Measurements from ENCODE around the gene ZNF490.
"Not testable (repeated sequence)": the region's sequence is repeated elsewhere in the genome, so short reads cannot be mapped to it uniquely, and the experiment has no call there.

The ZNF490 gene

DNA sequence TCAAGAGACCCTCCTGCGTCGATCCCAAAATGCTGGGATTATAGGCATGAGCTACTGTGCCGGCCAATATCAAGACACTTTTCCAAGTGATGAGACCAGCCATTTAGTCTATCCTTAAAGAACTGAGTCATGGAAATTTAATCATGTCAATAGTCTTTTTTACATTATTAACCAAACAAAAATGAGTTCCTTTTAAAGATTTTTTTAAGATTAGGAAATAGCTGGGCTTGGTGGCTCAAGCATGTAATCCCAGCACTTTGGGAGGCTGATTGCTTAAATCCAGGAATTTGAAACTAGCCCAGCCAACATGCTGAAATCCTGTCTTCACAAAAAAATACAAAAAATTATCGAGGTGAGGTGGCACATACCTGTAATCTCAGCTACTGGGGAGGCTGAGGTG is 42.7 kb downstream of the ZNF490 start:
- no peak for DNase-seq (ENCODE audit: extremely low spot score)
- ChIA-PET CTCF (no interaction called here), POLR2A (no interaction called here)
- TF ChIP-seq ELF4 (IDR thresholded peaks at IDR 0.05) = no peak
- TF ChIP-seq BHLHE40 (IDR thresholded peaks at IDR 0.05; ENCODE audit: borderline replicate concordance) = no peak
- TF ChIP-seq, protein P1, sequence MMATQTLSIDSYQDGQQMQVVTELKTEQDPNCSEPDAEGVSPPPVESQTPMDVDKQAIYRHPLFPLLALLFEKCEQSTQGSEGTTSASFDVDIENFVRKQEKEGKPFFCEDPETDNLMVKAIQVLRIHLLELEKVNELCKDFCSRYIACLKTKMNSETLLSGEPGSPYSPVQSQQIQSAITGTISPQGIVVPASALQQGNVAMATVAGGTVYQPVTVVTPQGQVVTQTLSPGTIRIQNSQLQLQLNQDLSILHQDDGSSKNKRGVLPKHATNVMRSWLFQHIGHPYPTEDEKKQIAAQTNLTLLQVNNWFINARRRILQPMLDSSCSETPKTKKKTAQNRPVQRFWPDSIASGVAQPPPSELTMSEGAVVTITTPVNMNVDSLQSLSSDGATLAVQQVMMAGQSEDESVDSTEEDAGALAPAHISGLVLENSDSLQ (IDR thresholded peaks at IDR 0.05) = no peak
- TF ChIP-seq TARDBP (IDR thresholded peaks at IDR 0.05) = no peak
- TF ChIP-seq LEF1 (IDR thresholded peaks at IDR 0.05; ENCODE audit: borderline replicate concordance) = no peak
- no peak for TF ChIP-seq L3MBTL2 (conservative IDR thresholded peaks at IDR 0.05)
- TF ChIP-seq FOXA1 (IDR thresholded peaks at IDR 0.05) = no peak
- no peak for TF ChIP-seq FOXK2 (IDR thresholded peaks at IDR 0.05)
- no peak for TF ChIP-seq ZNF384 (IDR thresholded peaks at IDR 0.05)
- TF ChIP-seq NFRKB (IDR thresholded peaks at IDR 0.05) = no peak
- TF ChIP-seq ARNT (IDR thresholded peaks at IDR 0.05) = no peak
- TF ChIP-seq SUZ12 (IDR thresholded peaks at IDR 0.05) = no peak

GRCh38 chr19:12566380-12566779 is 44.2 kb downstream of the ZNF490 start:
- CTCF ChIA-PET; DNase-seq (ENCODE audit: extremely low spot score); POLR2A ChIA-PET: not testable (repeated sequence)

DNA sequence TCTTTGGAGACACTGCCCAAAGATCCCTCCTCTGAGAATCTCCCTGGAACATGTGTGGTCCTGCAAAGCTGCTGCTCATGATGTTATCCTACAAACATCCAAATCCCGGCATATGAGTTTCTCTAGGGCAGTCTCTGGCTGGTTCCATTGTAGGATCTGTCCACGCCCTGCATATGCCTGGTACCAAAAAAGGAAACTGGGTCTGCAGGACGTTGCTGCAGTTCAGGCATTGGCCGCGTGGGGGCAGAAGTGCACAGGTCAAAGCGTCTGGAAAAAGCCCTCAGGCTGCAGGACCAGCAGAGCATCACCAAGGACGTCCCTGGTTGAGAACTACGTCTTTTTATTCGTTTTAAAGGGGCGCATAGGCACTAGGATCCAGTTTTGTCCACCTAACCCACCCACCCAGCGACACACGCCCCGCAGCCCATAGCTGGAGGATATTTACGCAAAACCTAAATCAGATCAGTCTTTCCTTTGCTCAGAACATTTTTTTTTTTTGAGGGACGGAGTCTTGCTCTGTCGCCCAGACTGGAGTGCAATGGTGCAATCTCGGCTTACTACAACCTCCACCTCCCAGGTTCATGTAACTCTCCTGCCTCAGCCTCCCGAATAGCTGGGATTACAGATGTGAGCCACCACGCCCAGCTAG is 46.5 kb downstream of the ZNF490 start:
- POLR2A ChIA-PET = no interaction called here
- CTCF ChIA-PET = interaction anchor here (0.6 to 1.8 kb wide), 7 partner anchors 24 to 227 kb away, joined by 3 to 5 read pairs (median 3); partner anchors contain the start of gene JUNB
- DNase-seq (ENCODE audit: extremely low spot score) = peak; percentile 90
- TF ChIP-seq FOXA1 (IDR thresholded peaks at IDR 0.05) (no peak), TARDBP (IDR thresholded peaks at IDR 0.05) (no peak), HDGF (IDR thresholded peaks at IDR 0.05; ENCODE audit: borderline replicate concordance) (no peak), FOXM1 (IDR thresholded peaks at IDR 0.05; ENCODE audit: borderline replicate concordance) (no peak), L3MBTL2 (conservative IDR thresholded peaks at IDR 0.05) (no peak), NFRKB (IDR thresholded peaks at IDR 0.05) (no peak)

- no peak for DNase-seq (ENCODE audit: extremely low spot score)
- TF ChIP-seq ZNF384 (IDR thresholded peaks at IDR 0.05) (no peak), L3MBTL2 (conservative IDR thresholded peaks at IDR 0.05) (no peak), HDGF (IDR thresholded peaks at IDR 0.05; ENCODE audit: borderline replicate concordance) (no peak), ARNT (IDR thresholded peaks at IDR 0.05) (no peak), CTBP1 (IDR thresholded peaks at IDR 0.05; ENCODE audit: borderline replicate concordance) (no peak), BHLHE40 (IDR thresholded peaks at IDR 0.05; ENCODE audit: borderline replicate concordance) (no peak), NFRKB (IDR thresholded peaks at IDR 0.05) (no peak)
- TF ChIP-seq, protein P1 (IDR thresholded peaks at IDR 0.05) = no peak
- ChIA-PET CTCF (no interaction called here), POLR2A (no interaction called here)
Measured at GRCh38 chr19:12555456-12555930, 55.1 kb downstream of the ZNF490 start.

- TF ChIP-seq CTBP1 (IDR thresholded peaks at IDR 0.05; ENCODE audit: borderline replicate concordance) = peak; percentile 68; the same call in 1 of the 2 replicates
- TF ChIP-seq LEF1 (IDR thresholded peaks at IDR 0.05; ENCODE audit: borderline replicate concordance) = peak; percentile 34; the same call in 1 of the 2 replicates
- TF ChIP-seq, protein P1 (IDR thresholded peaks at IDR 0.05) = peak; percentile 100
- no peak for TF ChIP-seq ARNT (IDR thresholded peaks at IDR 0.05)
- TF ChIP-seq L3MBTL2 (conservative IDR thresholded peaks at IDR 0.05) = peak; percentile 62
- no peak for TF ChIP-seq SUZ12 (IDR thresholded peaks at IDR 0.05)
- TF ChIP-seq ELF4 (IDR thresholded peaks at IDR 0.05) = peak; percentile 71
- DNase-seq (ENCODE audit: extremely low spot score) = peak; percentile 94
- ChIA-PET CTCF (no interaction called here), POLR2A (interaction anchor here (0.9 to 1.2 kb wide), 2 partner anchors 59 to 66 kb away, joined by 6 read pairs; partner anchors contain the start of genes ZNF490, ZNF709 and ZNF791)
Measured at GRCh38 chr19:12551060-12551832, 59.4 kb downstream of the ZNF490 start, which contains the start of gene ZNF564. TSS of gene ZNF564 (minus strand) at chr19:12551482. CDS start at chr19:12551332, 150 bp downstream.

DNA sequence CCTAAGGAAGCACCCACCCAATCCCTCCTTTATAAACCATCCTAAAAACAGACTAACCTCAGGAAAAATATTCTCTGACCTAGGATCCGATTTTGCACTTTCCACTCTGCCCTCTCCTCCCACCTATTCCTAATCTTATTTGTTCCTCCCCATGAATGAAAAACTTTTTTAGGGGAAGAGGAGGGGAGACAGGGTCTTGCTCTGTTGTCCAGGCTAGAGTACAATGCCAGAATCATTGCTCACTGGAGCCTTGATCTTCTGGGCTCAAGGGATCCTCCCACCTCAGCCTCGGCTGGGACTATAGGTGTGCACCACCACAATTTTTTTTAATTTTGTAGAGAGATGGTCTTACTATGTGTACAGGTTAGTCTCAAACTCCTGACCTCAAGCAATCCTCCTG is 63.7 kb downstream of the ZNF490 start:
- no peak for DNase-seq (ENCODE audit: extremely low spot score)
- TF ChIP-seq FOXK2 (IDR thresholded peaks at IDR 0.05) (no peak), ARNT (IDR thresholded peaks at IDR 0.05) (no peak), BHLHE40 (IDR thresholded peaks at IDR 0.05; ENCODE audit: borderline replicate concordance) (no peak)
- ChIA-PET CTCF (no interaction called here), POLR2A (interaction anchor here (0.7 kb wide), 1 partner anchor 106 kb away, joined by 3 read pairs; no protein-coding TSS in a partner anchor)

- CTCF ChIA-PET = no interaction called here
- POLR2A ChIA-PET = no interaction called here
- TF ChIP-seq CTBP1 (IDR thresholded peaks at IDR 0.05; ENCODE audit: borderline replicate concordance) (no peak), SP1 (IDR thresholded peaks at IDR 0.05) (no peak), ARNT (IDR thresholded peaks at IDR 0.05) (no peak)
Measured at GRCh38 chr19:12546068-12546467, 64.5 kb downstream of the ZNF490 start.

More at GRCh38 chr19:12546068-12546467, 64.5 kb downstream of the ZNF490 start:
- DNase-seq (ENCODE audit: extremely low spot score) = no peak
